Measurements from ENCODE around the gene PRRX1.

DNA sequence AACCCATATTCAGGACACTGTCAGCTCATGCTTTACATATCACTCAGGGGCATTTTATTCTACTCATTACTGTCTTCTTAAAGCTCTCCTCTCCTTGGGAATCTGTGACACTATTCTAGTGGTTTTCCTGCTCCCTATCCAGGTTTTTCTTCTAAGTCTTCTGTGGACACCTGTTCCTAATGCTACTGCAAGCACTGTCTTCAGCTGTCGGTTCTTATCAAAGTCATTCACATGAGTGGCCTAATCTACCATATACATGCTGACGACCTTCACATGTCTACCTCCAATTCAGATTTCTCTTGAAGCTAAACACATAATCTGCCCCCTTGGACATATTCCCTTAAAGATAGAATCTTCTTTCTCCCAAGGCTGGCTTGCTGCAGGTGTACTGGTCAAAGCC is 39.8 kb upstream of the PRRX1 start:
- TF ChIP-seq, protein P1, sequence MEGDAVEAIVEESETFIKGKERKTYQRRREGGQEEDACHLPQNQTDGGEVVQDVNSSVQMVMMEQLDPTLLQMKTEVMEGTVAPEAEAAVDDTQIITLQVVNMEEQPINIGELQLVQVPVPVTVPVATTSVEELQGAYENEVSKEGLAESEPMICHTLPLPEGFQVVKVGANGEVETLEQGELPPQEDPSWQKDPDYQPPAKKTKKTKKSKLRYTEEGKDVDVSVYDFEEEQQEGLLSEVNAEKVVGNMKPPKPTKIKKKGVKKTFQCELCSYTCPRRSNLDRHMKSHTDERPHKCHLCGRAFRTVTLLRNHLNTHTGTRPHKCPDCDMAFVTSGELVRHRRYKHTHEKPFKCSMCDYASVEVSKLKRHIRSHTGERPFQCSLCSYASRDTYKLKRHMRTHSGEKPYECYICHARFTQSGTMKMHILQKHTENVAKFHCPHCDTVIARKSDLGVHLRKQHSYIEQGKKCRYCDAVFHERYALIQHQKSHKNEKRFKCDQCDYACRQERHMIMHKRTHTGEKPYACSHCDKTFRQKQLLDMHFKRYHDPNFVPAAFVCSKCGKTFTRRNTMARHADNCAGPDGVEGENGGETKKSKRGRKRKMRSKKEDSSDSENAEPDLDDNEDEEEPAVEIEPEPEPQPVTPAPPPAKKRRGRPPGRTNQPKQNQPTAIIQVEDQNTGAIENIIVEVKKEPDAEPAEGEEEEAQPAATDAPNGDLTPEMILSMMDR (IDR thresholded peaks at IDR 0.05) = no peak
- no peak for TF ChIP-seq POLR2A (IDR thresholded peaks at IDR 0.05)

All from adrenal gland (tissue), 5 donors.